Activated effector memory CD4-positive, alpha-beta T cell treated with Interleukin-2 at 50 U/mL for 16 hours (primary cell): ENCODE results near the gene PTPRN2.

ENCODE experiments used
- DNase-seq: peaks from one replicate; pipeline ENCODE4 v3.0.0-alpha.2; 2020

The PTPRN2 gene

GRCh38 chr7:158016180-158017097 is 571.2 kb downstream of the PTPRN2 start:
- DNase-seq: no peak

GRCh38 chr7:158015403-158016179 is 572.0 kb downstream of the PTPRN2 start:
- DNase-seq: no peak

DNA sequence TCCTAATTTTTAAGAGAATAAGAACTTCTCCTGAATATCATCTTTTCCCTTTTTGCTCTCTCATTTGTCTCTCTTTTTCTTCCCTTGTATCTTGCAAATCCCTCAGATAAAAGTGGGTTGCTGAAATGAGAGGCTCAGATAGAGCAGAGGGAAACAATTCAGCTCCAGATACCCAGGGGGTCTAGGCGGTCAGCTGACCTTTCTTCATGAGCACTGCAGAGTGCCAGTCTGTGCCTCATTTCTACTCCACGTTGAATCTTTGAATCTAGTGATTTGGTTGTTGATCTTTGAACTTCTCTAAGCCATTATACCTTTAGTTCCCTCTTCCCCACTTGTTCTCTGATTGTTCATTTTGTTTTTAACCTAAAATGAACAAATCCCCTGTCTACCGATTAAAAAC is 572.6 kb downstream of the PTPRN2 start:
- DNase-seq: no peak

- DNase-seq: no peak
Observed at GRCh38 chr7:158013085-158013668, 574.4 kb downstream of the PTPRN2 start.

- DNase-seq: no peak
Observed at GRCh38 chr7:158011941-158012340, 575.7 kb downstream of the PTPRN2 start.

- no peak for DNase-seq
Observed at GRCh38 chr7:158010961-158011693, 576.5 kb downstream of the PTPRN2 start.

DNA sequence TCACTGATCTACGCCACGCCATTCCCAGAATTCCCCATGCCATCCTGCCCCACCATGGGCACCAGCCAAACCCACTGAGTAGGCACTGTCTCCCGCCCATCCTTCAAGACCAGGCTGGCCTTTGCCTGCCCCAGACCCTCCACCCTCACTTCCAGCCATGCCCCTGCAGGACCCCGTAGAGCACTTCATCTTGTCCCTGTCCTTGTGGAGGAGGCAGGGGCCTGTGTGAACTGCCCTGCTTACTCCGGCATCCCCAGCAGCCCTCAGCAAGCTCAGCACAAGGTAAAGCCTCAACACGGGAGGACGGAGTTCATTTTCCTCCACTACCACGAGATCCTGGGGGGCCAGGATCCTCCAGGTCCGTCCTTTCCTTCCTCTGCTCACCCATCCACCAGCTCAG is 577.7 kb downstream of the PTPRN2 start:
- DNase-seq: no peak

- DNase-seq: no peak
Observed at GRCh38 chr7:158008267-158008666, 579.4 kb downstream of the PTPRN2 start.

GRCh38 chr7:158007697-158008257 is 579.8 kb downstream of the PTPRN2 start:
- no peak for DNase-seq

DNA sequence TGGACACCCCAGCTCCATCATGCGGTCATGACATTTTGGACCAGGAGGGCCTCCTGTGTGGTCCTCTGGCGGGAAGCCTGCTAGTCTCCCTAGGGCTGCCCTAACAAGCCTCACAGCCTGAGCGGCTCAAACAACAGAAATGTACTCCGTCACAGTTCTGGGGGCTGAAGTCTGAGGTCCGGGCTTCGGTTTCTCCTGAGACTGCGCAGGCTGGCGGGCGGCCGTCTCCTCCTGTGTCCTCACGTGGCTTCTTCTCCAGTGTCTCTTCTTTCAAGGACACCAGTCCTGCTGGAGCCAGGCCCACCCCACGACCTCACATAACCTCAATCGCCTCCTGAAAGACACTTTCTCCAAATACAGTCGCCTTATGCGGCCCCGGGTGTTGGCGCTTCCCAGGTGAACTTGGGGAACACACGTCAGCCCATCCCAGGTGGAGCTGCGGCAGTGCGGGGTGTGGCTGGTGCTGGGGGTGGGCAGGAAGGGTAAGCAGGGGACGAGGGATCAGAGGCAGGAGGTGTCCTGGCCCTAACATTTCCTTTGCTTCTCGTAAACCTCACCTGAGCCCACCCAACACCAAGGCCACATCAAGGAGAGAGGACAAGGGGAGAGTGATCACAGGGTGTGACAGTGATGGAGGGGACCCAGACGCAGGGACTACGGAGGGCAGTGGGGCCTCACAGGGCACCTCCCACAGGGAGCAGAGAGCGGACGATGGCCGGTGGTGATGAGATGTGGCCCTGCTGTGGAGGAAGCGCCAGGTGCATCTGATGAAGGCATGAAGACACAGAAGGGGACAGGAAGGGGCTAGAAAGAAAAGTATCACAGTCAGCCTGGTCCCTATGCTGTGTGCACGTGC is 580.6 kb downstream of the PTPRN2 start:
- DNase-seq: no peak

- no peak for DNase-seq
Observed at GRCh38 chr7:158005531-158005930, 582.1 kb downstream of the PTPRN2 start.

- DNase-seq: no peak
Observed at GRCh38 chr7:158004123-158004490, 583.5 kb downstream of the PTPRN2 start.

GRCh38 chr7:158003441-158004122 is 584.0 kb downstream of the PTPRN2 start:
- no peak for DNase-seq

GRCh38 chr7:158002486-158003080 is 585.0 kb downstream of the PTPRN2 start:
- no peak for DNase-seq

GRCh38 chr7:158001621-158002320 is 585.9 kb downstream of the PTPRN2 start:
- no peak for DNase-seq

GRCh38 chr7:158001003-158001402 is 586.6 kb downstream of the PTPRN2 start:
- DNase-seq: no peak

DNA sequence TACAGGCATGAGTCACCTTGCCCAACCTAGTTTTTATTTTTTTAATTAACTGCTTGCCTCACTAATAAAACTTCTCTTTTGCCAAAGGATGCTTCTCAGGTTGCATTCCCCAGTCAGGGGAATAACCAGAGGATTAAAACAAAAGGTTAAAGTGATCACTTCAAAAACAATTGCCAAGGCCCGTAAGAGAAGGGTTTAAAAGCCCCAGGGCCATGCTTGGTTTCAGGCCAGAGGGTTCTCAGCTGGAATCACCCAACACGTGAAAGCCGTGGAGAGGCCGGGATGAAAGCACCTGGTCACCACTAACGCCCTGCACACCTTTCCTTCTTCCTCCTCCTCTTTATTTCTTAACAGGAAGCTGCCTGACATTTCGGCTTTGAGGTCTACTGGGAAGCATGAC is 587.5 kb downstream of the PTPRN2 start:
- DNase-seq: no peak

DNA sequence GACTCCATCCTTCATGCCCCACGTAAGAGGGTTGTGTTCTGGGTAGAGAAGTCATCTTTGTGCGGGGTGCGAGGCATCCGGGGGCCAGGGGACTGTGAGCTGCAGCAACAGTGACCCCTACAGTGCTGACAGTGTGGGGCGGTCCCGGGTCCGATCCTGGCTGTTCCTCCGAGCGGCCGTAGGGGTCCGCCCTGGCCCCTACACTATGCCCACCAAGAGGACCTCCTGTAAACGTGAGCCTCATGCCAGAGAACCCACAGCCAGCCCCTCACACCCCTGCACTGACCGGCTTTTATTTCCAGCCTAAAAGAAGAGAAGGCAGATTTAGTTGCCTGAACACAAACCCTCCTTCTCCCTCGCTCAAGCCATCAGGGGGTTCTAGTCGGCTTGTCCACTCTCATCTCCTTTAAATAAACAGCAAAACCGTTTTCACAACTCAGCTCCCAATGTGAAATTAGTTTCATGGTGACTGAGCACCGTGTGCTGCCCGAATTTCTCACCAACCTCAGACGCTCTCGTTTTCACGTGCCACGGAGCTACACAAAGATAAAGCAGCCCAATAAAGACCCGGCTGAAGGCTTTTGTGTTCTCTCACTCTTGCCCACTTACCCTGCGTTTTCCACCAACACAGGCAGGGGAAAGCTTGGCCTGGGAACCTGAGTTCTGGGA is 588.6 kb downstream of the PTPRN2 start:
- no peak for DNase-seq

DNA sequence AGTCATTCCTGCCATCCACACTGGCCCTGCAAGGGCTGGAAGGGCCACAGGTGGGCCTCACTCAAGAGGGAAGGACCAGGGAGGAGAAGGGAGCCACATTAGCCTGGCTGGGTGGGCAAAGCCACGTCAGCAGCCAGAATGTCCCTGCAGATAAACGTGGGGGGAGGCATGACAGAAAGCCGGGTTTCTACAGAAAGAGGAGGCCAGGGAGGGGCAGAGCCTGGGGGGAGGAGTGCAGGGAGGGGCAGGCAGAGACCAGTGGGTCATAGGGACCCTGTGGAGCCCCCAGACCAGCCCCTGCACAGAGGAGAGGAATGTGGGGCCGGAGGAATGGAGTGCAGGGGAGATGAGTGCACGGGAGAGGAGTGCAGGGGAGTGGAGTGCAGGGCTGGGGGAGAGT is 590.2 kb downstream of the PTPRN2 start:
- DNase-seq: no peak
